Activated T-helper 1 cell treated with anti-CD3 and anti-CD28 coated beads, Interleukin-12 subunit alpha, Interleukin-12 subunit beta, Interleukin-2, Interleukin-4 antibody, amounts not matched to agents 30 ng/mL and 10 ng/mL and 1 ng/mL, durations not matched to agents 14 hours and 24 hours and 36 hours (primary cell): ENCODE data around the gene ZNF398. TPM values are rescaled to one million over a fixed set of nuclear protein-coding genes. Genes with fewer than 3 reads are reported as not detected.

Experiments used
- DNase-seq: peaks from one replicate; pipeline ENCODE4 v3.0.0; 2021; ENCODE audit warnings: low spot score
- H3K27ac Mint-ChIP-seq: one replicate; pipeline ENCODE4 v1.8.0; 2021; ENCODE audit warnings: mild to moderate bottlenecking, mixed read lengths
- H3K27me3 Mint-ChIP-seq: one replicate; pipeline ENCODE4 v1.8.0; 2022; ENCODE audit warnings: mild to moderate bottlenecking, moderate library complexity, mixed read lengths; ENCODE audit not compliant: insufficient read depth
- H3K36me3 Mint-ChIP-seq: one replicate; pipeline ENCODE4 v1.8.0; 2021; ENCODE audit warnings: low read depth, mixed read lengths
- H3K4me1 Mint-ChIP-seq: one replicate; pipeline ENCODE4 v1.8.0; 2021; ENCODE audit warnings: low read depth, mixed read lengths
- H3K4me3 Mint-ChIP-seq: one replicate; pipeline ENCODE4 v1.8.0; 2021; ENCODE audit warnings: mild to moderate bottlenecking, moderate library complexity, mixed read lengths
- H3K9me3 Mint-ChIP-seq: one replicate; pipeline ENCODE4 v1.8.0; 2021; ENCODE audit warnings: mixed read lengths
- intact Hi-C: fragments of 100-400 bp; cut with micrococcal nuclease; formaldehyde crosslinking; loops from one replicate; pipeline ENCODE4 v1.15.1; 2024
- total RNA-seq: library from RNA; stranded (reverse); gene quantifications from 2 replicates; pipeline ENCODE4 v1.2.3, GENCODE V29; 2022

Gene ZNF398
- total RNA-seq, 1 donor from 2014 or later: 14.1 TPM

DNA sequence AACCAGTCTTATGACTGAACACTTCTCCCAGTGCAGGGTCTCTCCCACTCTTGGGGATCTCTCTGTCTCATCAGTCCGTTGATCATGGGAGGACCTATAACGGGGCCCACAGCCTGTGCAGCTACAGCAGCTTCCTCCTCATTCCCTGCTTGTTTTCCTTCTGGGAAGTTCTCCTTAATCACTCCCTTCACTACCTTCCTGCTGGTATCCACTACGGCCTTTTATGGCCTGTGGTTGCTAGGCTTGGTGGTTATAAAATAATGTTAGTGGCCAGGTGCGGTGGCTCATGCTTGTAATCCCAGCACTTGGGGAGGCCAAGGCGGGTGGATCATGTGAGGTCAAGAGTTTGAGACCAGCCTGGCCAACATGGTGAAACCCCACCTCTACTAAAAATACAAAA lies 44.6 kb downstream of the ZNF398 start:
- Mint-ChIP-seq H3K4me1 (peaks cover 22% of the 10 kb centered on the region), H3K27me3 (peaks cover 6% of the 10 kb centered on the region), H3K9me3 (no peaks in the 10 kb centered on the region), H3K36me3 (peaks cover under 1% of the 10 kb centered on the region), H3K27ac (no peak overlapping the region), H3K4me3 (peak overlapping the region; percentile 80)
- DNase-seq: no peak
- intact Hi-C loops: loop anchor here (10.0 kb wide), 1 partner anchor 433 kb away; no protein-coding TSS in a partner anchor

DNA sequence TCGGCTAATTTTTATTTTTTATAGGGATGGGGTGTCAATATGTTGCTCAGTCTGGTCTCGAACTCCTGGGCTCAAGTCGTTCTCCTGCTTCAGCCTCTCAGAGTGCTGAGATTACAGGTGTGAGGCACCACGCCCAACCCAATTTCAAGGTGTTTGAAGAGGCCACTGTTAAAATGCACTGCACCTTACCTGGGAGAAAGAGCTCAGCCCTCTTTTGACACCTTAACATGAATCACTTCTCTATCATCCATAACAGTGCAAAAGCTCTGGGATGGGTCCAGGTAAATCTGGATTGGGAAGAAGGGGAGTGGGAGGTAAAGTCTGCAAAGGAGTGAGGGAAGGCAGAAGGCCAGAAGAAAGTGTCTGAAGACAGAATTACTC lies 47.5 kb downstream of the ZNF398 start:
- Mint-ChIP-seq H3K36me3 (peaks cover 20% of the 10 kb centered on the region), H3K9me3 (no peaks in the 10 kb centered on the region), H3K27me3 (peaks cover 3% of the 10 kb centered on the region), H3K4me1 (peaks cover 50% of the 10 kb centered on the region), H3K4me3 (peak overlapping the region; percentile 84), H3K27ac (peak overlapping the region; percentile 61)
- DNase-seq: no peak
- intact Hi-C loops: loop anchor here (1.0 to 10.0 kb wide), 11 partner anchors 47 to 430 kb away; partner anchors contain the start of genes PDIA4, ZNF398, ZNF425 and ZNF746

DNA sequence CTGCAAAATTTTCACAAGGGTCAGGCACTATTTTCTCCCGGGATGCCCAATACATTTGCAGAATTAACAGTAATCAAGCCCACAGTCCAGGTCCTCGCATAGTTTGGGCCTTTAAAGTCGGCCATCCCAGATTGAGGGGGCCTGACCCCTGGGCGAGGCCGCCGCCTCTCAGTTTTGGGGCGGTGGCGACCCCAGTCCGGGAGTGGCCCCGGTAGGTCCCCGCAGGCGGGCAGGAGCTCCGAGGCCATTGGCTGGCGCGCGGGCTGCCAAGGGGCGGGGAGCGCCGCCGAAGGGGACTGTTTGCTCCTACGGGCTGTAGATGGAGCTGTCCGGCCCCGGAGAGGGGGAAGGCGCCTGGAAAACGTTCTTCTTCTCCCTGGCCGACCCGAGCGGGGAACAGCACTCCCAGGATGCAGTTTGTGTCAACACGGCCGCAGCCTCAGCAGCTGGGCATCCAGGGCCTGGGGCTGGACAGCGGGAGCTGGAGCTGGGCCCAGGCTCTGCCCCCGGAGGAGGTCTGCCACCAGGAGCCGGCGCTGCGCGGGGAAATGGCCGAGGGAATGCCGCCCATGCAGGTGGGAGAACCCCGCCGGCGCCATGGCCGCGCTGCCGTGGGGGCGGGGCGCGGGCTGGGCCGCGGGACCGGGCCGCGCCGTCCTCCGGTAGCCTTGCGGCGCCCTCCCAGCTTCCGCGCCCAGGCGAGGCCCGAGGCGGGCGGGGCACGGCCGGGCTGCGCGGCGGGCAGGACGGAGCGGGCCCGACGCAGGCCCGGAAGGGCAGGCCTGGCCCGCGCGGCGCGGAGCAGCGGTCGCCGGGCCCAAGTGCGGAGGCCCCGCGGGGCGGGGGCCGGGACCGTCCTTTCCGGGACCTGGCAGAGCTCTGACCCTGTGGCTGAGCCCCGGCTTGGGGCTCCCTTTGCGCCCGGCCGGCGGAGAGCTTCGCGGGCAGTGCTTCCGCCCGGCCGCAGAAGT lies 48.2 kb downstream of the ZNF398 start, which contains the start of gene ZNF282:
Gene ZNF282 (plus strand): TSS at position 367 of the 971 bp plus-strand sequence. CDS start 44 bp downstream, at position 411.
- intact Hi-C loops: loop anchor here (1.0 to 10.0 kb wide), 13 partner anchors 15 to 429 kb away; partner anchors contain the start of genes PDIA4, ZNF212, ZNF398 and ZNF425
- peak within 1 kb of the TSS; percentile 90 for H3K4me3 Mint-ChIP-seq
- H3K36me3 Mint-ChIP-seq: peaks cover 25% of the 10 kb centered on the region
- peak within 1 kb of the TSS; percentile 90 for H3K27ac Mint-ChIP-seq
- peaks cover 3% of the 10 kb centered on the region for H3K27me3 Mint-ChIP-seq
- H3K9me3 Mint-ChIP-seq: no peaks in the 10 kb centered on the region
- peak; percentile 73 for DNase-seq
- H3K4me1 Mint-ChIP-seq: peaks cover 55% of the 10 kb centered on the region

DNA sequence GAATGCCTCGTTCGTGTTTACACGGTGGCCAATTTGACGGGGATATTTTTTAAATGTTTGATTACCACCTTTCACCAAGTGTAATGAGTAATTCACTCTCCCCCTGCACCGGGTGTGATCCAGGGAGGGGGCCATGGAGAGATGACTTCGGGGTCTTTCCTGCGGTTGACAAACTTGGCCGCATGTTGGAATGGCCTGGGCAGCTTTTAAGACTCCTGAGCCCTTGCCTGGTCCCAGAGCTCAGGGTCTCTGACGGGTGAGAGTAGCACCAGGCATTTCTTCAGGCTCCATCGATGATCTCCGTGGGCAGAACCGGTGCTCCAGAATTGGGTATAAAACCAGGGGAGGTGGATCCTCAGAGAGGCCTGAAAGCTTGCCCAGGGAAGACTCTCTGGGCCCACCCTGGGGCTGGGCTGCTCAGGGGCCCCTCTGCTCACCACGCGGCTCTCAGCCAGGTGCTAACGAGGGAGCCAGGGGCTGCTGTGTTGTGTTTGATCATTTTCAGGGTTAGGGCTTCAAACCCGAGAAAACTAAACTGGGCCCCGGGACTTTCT lies 49.0 kb downstream of the ZNF398 start:
- DNase-seq: no peak
- Mint-ChIP-seq H3K4me1 (peaks cover 54% of the 10 kb centered on the region), H3K27me3 (peaks cover 3% of the 10 kb centered on the region), H3K36me3 (peaks cover 30% of the 10 kb centered on the region), H3K27ac (peak overlapping the region; percentile 90), H3K4me3 (peak overlapping the region; percentile 90), H3K9me3 (no peaks in the 10 kb centered on the region)
- intact Hi-C loops: loop anchor here (2.0 to 10.0 kb wide), 6 partner anchors 15 to 429 kb away; partner anchors contain the start of genes ZNF212, ZNF746 and ZNF783

DNA sequence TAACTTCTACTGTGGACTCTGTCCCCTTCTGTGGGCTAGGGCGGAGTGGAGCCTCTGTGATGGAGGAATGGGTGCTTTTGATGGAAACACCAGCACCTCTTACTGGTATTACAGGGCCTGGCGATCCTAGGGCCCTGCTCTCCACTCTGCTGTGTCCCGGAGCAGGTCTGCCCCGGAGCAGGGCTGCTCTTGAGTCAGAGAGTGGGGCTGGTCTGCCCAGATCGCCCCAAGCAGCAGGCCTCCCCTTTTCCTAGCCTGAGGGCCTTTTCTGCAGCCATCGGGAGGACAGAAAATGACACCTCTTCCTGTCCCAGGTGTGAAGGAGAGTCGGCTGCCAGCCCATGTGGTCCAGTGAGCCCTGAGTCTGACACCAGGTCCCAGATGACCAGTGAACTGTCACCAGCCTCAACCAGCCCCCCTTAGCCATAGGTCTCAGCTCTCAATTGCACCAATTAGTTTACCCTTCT lies 49.5 kb downstream of the ZNF398 start:
- no peak for DNase-seq
- intact Hi-C loops: loop anchor here (2.0 to 10.0 kb wide), 6 partner anchors 14 to 428 kb away; partner anchors contain the start of genes ZNF212, ZNF746 and ZNF783
- Mint-ChIP-seq H3K9me3 (no peaks in the 10 kb centered on the region), H3K4me1 (peaks cover 52% of the 10 kb centered on the region), H3K4me3 (peak overlapping the region; percentile 90), H3K27me3 (peaks cover 2% of the 10 kb centered on the region), H3K27ac (peak overlapping the region; percentile 90), H3K36me3 (peaks cover 32% of the 10 kb centered on the region)

DNA sequence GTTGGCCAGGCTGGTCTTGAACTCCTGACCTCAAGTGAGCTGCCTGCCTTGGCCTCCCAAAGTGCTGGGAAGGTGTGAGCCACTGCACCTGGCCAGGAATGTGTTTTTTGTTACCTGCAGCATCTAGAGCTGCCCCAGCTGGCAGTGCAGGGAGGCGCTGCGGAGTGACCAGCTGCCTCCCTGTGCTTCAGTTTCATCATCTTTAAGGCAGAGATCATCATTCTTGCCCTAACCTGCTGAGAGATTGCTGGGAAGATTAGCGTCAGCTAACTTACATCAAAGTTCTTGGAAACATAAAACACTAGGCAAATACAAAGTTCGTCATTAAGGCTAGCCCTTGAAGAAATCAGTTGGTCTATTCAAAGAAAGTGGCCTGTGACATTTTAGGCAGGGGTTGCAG lies 50.4 kb downstream of the ZNF398 start:
- Mint-ChIP-seq H3K4me1 (peaks cover 54% of the 10 kb centered on the region), H3K27me3 (no peaks in the 10 kb centered on the region), H3K4me3 (peak overlapping the region; percentile 90), H3K27ac (peak overlapping the region; percentile 70), H3K36me3 (peaks cover 36% of the 10 kb centered on the region), H3K9me3 (no peaks in the 10 kb centered on the region)
- intact Hi-C loops: loop anchor here (2.0 to 10.0 kb wide), 6 partner anchors 13 to 427 kb away; partner anchors contain the start of genes ZNF212, ZNF746 and ZNF783
- no peak for DNase-seq

DNA sequence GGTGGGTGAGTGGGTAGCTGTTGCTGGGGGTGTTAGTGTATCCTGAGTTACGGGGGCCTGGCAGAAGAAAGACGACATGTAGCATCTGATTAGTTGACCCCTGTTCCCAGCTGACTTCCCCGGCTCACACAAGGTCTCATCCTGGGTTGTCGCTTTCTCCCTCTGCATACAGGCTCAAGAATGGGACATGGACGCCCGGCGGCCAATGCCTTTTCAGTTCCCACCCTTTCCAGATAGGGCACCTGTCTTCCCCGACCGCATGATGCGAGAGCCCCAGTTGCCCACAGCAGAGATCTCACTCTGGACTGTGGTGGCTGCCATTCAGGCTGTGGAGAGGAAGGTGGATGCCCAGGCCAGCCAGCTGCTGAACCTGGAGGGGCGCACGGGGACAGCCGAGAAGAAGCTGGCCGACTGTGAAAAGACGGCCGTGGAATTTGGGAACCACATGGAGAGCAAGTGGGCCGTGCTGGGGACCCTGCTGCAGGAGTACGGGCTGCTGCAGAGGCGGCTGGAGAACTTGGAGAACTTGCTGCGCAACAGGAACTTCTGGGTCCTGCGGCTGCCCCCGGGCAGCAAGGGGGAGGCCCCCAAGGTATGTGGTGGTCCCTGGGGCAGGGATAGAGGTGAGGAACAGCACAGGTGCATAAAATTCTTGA lies 51.0 kb downstream of the ZNF398 start:
- Mint-ChIP-seq H3K36me3 (peaks cover 42% of the 10 kb centered on the region), H3K4me1 (peaks cover 60% of the 10 kb centered on the region), H3K27me3 (no peaks in the 10 kb centered on the region), H3K27ac (no peak overlapping the region), H3K9me3 (no peaks in the 10 kb centered on the region), H3K4me3 (peak overlapping the region; percentile 90)
- no peak for DNase-seq
- intact Hi-C loops: loop anchor here (5.0 to 10.0 kb wide), 4 partner anchors 64 to 427 kb away; partner anchors contain the start of genes ZNF746 and ZNF783

DNA sequence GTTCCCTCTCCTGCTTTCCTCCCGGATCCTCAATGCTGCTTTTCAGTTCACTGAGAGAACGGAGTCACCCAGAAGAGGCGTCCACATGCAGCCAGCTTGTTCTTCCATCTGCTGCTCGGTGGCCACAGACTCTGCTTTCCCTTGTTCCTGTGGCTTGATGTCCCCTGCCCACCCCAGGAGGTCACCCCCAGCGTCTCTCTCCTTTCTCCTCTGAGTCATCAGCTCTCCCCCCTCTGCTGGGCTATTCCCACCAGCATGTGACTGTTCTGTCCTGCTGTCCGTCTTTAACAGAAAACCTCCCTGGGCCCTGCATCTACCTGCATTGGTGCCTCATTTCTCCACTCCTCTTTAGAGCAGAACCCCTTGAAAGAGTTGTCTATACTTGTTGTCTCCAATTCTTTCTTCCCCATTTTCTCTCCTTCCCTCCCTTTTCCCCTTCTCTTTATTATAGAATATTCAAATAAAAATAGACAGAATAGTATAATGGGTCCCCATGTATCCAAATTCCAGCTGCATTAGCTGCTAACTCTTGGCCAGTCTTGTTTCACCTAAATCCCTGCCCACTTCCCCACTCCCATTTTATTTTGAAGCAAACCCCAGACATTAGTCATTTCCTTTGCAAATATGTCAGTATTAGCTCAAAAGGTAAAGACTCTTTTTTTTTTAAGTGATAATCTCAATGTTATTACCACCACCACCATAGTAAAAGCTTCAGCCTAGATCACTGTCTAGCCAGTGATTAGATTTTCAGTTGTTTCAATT lies 52.2 kb downstream of the ZNF398 start:
- Mint-ChIP-seq H3K9me3 (no peaks in the 10 kb centered on the region), H3K4me1 (peaks cover 72% of the 10 kb centered on the region), H3K27me3 (no peaks in the 10 kb centered on the region), H3K4me3 (peak overlapping the region; percentile 3), H3K36me3 (peaks cover 51% of the 10 kb centered on the region), H3K27ac (peak overlapping the region; percentile 27)
- intact Hi-C loops: loop anchor here (5.0 to 10.0 kb wide), 4 partner anchors 63 to 425 kb away; partner anchors contain the start of genes ZNF746 and ZNF783
- DNase-seq: no peak

DNA sequence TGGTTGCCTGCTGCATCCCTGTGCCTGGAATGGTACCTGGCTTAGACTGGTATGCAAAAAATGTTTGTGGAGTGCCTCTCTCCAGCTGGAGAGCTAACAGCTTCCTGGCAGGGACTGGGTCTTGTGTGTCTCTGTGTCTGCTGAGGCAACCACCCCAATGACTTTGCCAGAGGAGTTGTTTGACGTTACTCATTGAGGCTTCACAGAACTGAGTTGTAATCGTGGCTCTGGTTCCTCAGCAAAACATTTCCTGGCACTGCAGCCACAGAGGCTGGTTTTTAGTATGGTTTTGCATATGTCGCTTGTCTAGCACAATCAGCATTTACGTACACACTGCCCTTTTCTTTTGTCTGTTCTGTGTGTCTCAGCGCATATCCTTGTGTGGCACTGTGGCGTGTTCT lies 55.6 kb downstream of the ZNF398 start:
- Mint-ChIP-seq H3K27me3 (no peaks in the 10 kb centered on the region), H3K4me1 (peaks cover 56% of the 10 kb centered on the region), H3K4me3 (peak overlapping the region; percentile 69), H3K36me3 (peaks cover 66% of the 10 kb centered on the region), H3K9me3 (no peaks in the 10 kb centered on the region), H3K27ac (peak overlapping the region; percentile 98)
- intact Hi-C loops: no loop called here
- DNase-seq: peak; percentile 45

DNA sequence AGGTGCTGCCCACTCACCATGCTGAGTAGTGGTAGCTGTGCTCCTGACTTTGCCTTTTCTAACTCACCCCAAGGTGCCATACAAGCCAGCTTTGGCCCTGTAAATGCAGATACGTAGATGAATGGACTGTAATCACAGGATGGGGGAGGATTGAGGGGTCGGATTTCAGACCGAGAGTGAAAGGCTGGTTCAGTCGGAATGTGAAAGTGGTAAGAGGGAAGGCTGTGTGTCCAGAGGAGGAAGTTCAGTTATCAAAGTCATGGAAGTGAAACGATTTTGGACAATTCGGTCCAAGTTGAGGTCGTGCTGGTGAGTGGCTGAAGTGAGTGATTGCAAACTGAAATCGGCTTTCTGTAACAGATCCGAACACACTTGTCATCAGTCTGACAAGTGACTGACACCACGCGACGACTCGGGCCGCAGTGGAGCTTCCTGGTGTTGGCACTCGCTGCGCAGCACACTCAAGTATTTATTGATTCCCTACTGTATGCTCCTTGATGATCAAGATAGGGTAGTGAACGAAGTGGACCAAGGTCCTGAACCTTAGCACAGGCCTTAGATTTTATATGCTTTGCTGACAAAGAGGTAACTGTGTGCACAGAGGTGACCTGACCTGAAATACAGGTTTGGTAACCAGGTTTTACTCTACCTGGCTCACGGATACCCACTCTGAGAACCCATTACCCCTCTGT lies 58.6 kb downstream of the ZNF398 start:
- peak overlapping the region; percentile 7 for H3K27ac Mint-ChIP-seq
- peaks cover 65% of the 10 kb centered on the region for H3K36me3 Mint-ChIP-seq
- DNase-seq: no peak
- H3K4me3 Mint-ChIP-seq: no peak overlapping the region
- intact Hi-C loops: loop anchor here (5.0 kb wide), 1 partner anchor 41 kb away; no protein-coding TSS in a partner anchor
- no peaks in the 10 kb centered on the region for H3K27me3 Mint-ChIP-seq
- peaks cover 45% of the 10 kb centered on the region for H3K4me1 Mint-ChIP-seq
- no peaks in the 10 kb centered on the region for H3K9me3 Mint-ChIP-seq

DNA sequence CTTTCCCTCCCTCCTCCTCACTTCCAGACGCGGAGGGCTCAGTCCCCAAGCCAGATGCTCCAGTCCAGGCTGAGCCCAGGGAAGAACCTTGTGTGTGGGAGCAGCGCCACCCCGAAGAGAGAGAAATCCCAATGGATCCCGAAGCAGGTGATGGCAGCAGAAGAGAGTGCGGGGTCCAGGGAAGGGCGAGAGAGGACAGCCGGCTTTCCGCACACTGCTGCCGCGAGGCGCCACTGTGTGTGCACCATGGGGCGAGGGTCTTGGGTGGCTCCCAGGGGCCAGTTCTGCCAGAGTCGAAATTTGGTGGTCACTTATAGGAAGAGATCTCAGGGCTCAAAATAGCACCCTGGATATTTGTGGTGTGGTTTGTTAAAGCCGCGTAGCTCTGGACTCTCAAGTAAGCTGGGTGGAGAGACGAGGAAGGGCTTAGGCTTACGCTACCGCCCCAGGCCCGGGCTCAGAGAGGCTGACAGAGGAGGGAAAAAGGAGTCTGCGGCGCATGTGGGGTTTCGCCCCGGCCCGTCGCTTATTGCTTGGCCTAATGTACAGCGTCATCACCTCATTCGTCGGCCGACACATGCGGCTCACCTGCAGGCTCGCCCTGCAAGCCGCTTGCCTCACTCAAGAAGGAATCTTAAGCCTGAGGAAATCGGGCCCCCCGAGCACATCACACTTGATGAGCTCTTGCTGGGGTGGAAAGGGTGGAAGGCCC lies 60.2 kb downstream of the ZNF398 start:
- intact Hi-C loops: loop anchor here (5.0 kb wide), 1 partner anchor 40 kb away; no protein-coding TSS in a partner anchor
- Mint-ChIP-seq H3K27ac (no peak overlapping the region), H3K4me1 (peaks cover 35% of the 10 kb centered on the region), H3K9me3 (no peaks in the 10 kb centered on the region), H3K4me3 (no peak overlapping the region), H3K27me3 (no peaks in the 10 kb centered on the region), H3K36me3 (peaks cover 66% of the 10 kb centered on the region)
- DNase-seq: no peak
